ENCODE measurements around the gene ANKRD66. TPM values are rescaled to one million over a fixed set of nuclear protein-coding genes. Genes with fewer than 3 reads are reported as not detected.

The ANKRD66 gene
- polyA plus RNA-seq, 2 donors: not detected

- WGBS, 2 donors: 43 to 48% methylated on average over 5 of the region's 5 CpGs
- Histone ChIP-seq H3K4me1 (ENCODE audit: control insufficient read depth in 2 of 2, insufficient read depth in 2 of 2, low read length in 1 of 2) (no peaks in the 10 kb centered on the region), H3K9me3 (ENCODE audit: control insufficient read depth in 2 of 2, insufficient read depth in 1 of 2, low read depth in 1 of 2, low read length in 1 of 2) (no peaks in the 10 kb centered on the region), H3K27ac (ENCODE audit: low read depth in 2 of 2, low read length in 1 of 2) (no peak overlapping the region), H3K36me3 (ENCODE audit: control insufficient read depth in 2 of 2, insufficient read depth in 2 of 2, low read length in 1 of 2) (no peaks in the 10 kb centered on the region), H3K27me3 (ENCODE audit: control insufficient read depth in 1 of 2, insufficient read depth in 2 of 2, low read length in 2 of 2) (no peaks in the 10 kb centered on the region), H3K4me3 (ENCODE audit: low read depth in 1 of 2, low read length in 2 of 2) (no peak overlapping the region)
Measured at GRCh38 chr6:46796848-46797580, 50.3 kb downstream of the ANKRD66 start.

GRCh38 chr6:46799657-46800056, 52.9 kb downstream of the ANKRD66 start:
- Histone ChIP-seq H3K4me1 (ENCODE audit: control insufficient read depth in 2 of 2, insufficient read depth in 2 of 2, low read length in 1 of 2) (no peaks in the 10 kb centered on the region), H3K36me3 (ENCODE audit: control insufficient read depth in 2 of 2, insufficient read depth in 2 of 2, low read length in 1 of 2) (no peaks in the 10 kb centered on the region), H3K27me3 (ENCODE audit: control insufficient read depth in 1 of 2, insufficient read depth in 2 of 2, low read length in 2 of 2) (no peaks in the 10 kb centered on the region), H3K27ac (ENCODE audit: low read depth in 2 of 2, low read length in 1 of 2) (no peak overlapping the region), H3K4me3 (ENCODE audit: low read depth in 1 of 2, low read length in 2 of 2) (no peak overlapping the region), H3K9me3 (ENCODE audit: control insufficient read depth in 2 of 2, insufficient read depth in 1 of 2, low read depth in 1 of 2, low read length in 1 of 2) (no peaks in the 10 kb centered on the region)
- WGBS, 2 donors: 52 to 56% methylated on average over 1 of the region's 1 CpG

DNA sequence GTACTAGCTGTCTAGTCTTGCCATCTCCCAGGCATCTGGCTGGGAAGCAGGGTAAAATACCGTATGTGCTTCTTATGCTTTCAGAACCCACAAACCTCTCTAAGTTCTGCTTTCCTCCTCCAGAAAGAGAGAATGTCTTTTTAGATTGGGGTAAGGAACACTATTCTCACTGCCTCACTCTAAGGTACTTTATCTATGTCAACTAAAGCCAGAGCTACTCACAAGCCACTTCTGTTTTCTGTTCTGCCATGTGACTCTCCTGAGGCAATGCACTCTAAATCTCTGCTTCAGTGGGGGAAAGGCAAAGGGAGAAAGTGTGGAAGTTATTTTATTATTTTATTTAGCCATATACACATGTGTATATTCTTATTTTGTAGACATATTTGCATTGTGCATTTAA, 62.1 kb downstream of the ANKRD66 start:
- H3K27me3 ChIP-seq (ENCODE audit: control insufficient read depth in 1 of 2, insufficient read depth in 2 of 2, low read length in 2 of 2): no peaks in the 10 kb centered on the region
- H3K9me3 ChIP-seq (ENCODE audit: control insufficient read depth in 2 of 2, insufficient read depth in 1 of 2, low read depth in 1 of 2, low read length in 1 of 2): no peaks in the 10 kb centered on the region
- H3K4me3 ChIP-seq (ENCODE audit: low read depth in 1 of 2, low read length in 2 of 2): no peak overlapping the region
- H3K36me3 ChIP-seq (ENCODE audit: control insufficient read depth in 2 of 2, insufficient read depth in 2 of 2, low read length in 1 of 2): no peaks in the 10 kb centered on the region
- 55 to 67% methylated on average over 1 of the region's 1 CpG for WGBS, 2 donors
- H3K4me1 ChIP-seq (ENCODE audit: control insufficient read depth in 2 of 2, insufficient read depth in 2 of 2, low read length in 1 of 2): no peaks in the 10 kb centered on the region
- H3K27ac ChIP-seq (ENCODE audit: low read depth in 2 of 2, low read length in 1 of 2): no peak overlapping the region

Other genes starting within 250 kb of the ANKRD66 start
- gene CYP39A1, start 94.1 kb upstream of the ANKRD66 start, polyA plus RNA-seq: 1 to 10 TPM; 2.4 to 3.2 TPM
- 10 to 100 TPM in 1 of 2 donors, 1 to 10 TPM in 1; 8.0 to 25.0 TPM for gene SLC25A27, start 94.0 kb upstream of the ANKRD66 start, polyA plus RNA-seq
- under 1 TPM; 0.11 to 0.41 TPM for gene TDRD6, start 59.0 kb upstream of the ANKRD66 start, polyA plus RNA-seq
- gene PLA2G7, start 11.6 kb upstream of the ANKRD66 start, polyA plus RNA-seq: under 1 TPM; 0.12 TPM
- under 1 TPM in 1 of 2 donors, not detected in 1; 0.01 TPM for gene MEP1A, start 46.5 kb downstream of the ANKRD66 start, polyA plus RNA-seq
- 1 to 10 TPM; 1.7 to 2.2 TPM for gene ADGRF5, start 175.0 kb downstream of the ANKRD66 start, polyA plus RNA-seq